G401 (cell line): ENCODE results near the gene ANKRD13B. TPM values are rescaled to one million over a fixed set of nuclear protein-coding genes. Genes with fewer than 3 reads are reported as not detected.

Experiments used
- DNase-seq: peaks from one replicate; pipeline ENCODE4 v3.0.0-alpha.2; 2015; ENCODE audit warnings: low spot score
- in situ Hi-C: cut with HindIII; loops from 2 replicates; pipeline ENCODE4 v1.10.0; 2016; ENCODE audit warnings: low sequenced_read_pairs, mixed read lengths
- total RNA-seq: library from RNA; depleted of rRNA; stranded (reverse); fragments of >200 nt; shearing (Covaris generic); gene quantifications from 2 replicates; pipeline ENCODE4 v1.2.3, GENCODE V29; 2014

The ANKRD13B gene
- total RNA-seq, 1 experiment from 2014 or later: 17.5 TPM

GRCh38 chr17:29567554-29568330 lies 25.2 kb upstream of the ANKRD13B start:
- no peak for DNase-seq
- in situ Hi-C loops: no loop called here

GRCh38 chr17:29568331-29569244 lies 24.3 kb upstream of the ANKRD13B start, which contains the start of gene TP53I13:
Gene TP53I13 (plus strand): TSS chr17:29568701. CDS start chr17:29568759, 58 bp downstream.
- in situ Hi-C loops: no loop called here
- peak; percentile 53 for DNase-seq

GRCh38 chr17:29569245-29569950 lies 23.5 kb upstream of the ANKRD13B start:
- no peak for DNase-seq
- in situ Hi-C loops: no loop called here

- no peak for DNase-seq
- in situ Hi-C loops: no loop called here
Measured at GRCh38 chr17:29570521-29570920, 22.4 kb upstream of the ANKRD13B start.

- no peak for DNase-seq
- in situ Hi-C loops: no loop called here
Measured at GRCh38 chr17:29571486-29571882, 21.4 kb upstream of the ANKRD13B start.

DNA sequence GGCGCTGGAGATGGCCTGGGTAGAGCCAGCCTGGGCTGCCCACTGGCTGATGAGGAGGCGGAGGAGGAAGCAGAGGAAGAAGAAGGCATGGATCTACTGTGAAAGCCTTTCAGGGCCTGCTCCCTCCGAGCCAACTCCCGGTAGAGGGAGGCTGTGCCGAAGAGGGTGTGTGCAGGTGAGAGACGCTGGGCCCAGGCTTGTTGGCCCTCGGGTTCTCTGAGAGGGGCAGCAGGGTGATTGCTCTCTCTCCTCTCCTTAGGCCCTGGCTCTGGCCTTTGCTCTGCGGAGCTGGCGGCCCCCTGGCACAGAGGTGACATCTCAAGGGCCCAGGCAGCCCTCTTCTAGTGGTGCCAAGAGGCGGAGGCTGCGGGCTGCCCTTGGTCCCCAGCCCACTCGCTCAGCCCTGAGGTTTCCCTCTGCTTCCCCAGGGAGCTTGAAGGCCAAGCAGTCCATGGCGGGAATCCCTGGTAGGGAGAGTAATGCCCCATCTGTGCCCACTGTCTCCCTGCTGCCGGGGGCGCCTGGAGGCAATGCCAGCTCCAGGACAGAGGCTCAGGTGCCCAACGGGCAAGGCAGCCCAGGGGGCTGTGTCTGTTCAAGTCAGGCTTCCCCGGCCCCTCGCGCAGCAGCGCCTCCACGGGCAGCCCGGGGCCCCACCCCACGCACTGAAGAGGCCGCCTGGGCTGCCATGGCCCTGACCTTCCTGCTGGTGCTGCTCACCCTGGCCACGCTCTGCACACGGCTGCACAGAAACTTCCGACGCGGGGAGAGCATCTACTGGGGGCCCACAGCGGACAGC lies 20.9 kb upstream of the ANKRD13B start:
- in situ Hi-C loops: no loop called here
- no peak for DNase-seq

GRCh38 chr17:29572691-29573557 lies 20.0 kb upstream of the ANKRD13B start:
- no peak for DNase-seq
- in situ Hi-C loops: no loop called here

- no peak for DNase-seq
- in situ Hi-C loops: no loop called here
Measured at GRCh38 chr17:29573558-29573869, 19.4 kb upstream of the ANKRD13B start.

GRCh38 chr17:29573871-29574731 lies 18.8 kb upstream of the ANKRD13B start:
- no peak for DNase-seq
- in situ Hi-C loops: no loop called here

GRCh38 chr17:29574732-29575510 lies 18.0 kb upstream of the ANKRD13B start:
- DNase-seq: no peak
- in situ Hi-C loops: no loop called here

DNA sequence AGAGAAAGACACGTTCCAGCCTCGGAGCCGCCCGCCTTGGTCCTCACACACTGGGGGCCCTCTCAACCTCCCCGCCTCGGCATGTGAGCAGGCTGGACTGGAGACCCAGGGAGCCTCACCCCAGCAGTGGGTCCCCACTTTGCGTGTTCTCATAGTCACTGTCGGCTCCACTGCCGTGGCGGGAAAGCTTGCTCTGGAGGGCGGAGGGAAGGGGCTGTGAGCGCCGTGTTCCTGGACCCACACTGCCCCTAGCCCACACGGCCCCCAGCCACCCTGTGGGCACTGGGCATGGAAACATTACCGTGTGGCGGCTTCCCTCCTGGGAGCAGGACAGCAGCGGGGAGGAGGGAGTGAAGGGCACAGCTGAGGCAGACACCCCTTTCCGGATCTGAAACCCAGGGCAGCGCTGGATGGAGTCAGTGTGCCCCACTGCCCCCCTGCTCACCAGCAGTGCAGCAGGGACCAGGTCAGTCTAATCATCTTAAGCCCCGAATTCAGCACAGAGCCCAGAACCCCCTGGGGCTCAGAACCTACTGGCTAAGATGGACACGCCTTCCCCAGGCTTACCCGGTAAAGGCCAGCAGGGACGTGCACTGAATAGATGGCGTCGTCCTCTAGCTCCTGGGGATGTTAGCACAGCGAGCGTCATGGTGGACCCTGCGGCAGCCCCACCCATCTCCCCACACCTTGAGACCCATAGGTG lies 17.3 kb upstream of the ANKRD13B start:
- no peak for DNase-seq
- in situ Hi-C loops: no loop called here

DNA sequence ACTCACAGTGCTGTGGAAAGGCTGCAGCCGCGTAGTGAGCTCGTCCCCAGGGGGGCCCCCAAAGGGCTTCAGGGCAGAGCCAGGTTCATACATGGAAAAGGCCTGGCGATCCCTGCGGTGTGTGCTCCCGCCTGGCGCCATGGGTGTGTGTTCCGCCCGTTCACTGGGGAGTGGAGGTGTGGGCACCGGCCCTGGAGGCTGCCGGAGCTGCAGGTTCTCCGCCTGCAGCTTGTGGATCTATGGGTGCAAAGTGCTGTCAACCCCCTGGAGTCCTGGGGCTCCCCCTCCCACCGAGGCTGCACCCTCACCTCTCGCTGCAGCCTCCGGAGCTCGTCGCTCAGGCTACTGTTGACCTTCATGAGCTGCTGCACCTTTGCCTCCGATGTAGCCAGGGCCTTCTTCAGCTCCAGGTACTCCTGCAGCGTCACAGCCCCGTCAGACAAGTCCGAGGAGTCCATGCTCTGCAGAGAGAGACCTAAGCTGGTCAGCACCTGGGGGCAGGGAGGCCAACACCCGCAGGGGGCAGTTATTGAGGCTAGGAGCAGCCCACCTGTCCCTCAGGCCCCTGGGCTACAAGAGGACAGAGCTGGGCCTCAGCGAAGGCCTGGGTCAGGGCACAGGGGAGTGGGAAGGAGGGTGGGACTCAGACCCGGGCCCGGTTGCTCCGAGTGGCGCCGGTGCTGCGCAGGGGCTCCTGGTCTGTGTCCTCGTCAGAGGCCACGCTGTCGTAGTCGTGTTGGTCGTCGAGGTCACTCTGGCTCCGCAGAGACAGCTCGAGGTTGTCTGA lies 16.5 kb upstream of the ANKRD13B start:
- DNase-seq: no peak
- in situ Hi-C loops: no loop called here

DNA sequence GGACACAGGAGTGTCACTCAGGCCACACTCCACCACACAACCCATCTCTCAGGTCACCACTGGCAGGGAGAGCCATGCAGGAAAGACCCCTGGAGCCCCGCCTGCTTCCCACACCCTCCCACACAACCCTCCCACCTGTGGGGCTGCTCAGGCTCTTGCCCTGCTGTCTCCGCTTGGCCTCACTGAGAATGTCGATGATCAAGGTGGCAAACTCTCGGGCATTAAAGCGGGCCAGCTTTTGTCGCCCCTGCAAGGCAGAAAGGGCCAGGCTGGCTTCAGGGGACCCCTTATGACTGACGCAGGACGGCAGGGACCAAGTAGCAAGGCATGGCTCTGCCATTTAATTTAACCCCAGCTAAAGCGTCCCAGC lies 15.9 kb upstream of the ANKRD13B start:
- DNase-seq: no peak
- in situ Hi-C loops: no loop called here

DNA sequence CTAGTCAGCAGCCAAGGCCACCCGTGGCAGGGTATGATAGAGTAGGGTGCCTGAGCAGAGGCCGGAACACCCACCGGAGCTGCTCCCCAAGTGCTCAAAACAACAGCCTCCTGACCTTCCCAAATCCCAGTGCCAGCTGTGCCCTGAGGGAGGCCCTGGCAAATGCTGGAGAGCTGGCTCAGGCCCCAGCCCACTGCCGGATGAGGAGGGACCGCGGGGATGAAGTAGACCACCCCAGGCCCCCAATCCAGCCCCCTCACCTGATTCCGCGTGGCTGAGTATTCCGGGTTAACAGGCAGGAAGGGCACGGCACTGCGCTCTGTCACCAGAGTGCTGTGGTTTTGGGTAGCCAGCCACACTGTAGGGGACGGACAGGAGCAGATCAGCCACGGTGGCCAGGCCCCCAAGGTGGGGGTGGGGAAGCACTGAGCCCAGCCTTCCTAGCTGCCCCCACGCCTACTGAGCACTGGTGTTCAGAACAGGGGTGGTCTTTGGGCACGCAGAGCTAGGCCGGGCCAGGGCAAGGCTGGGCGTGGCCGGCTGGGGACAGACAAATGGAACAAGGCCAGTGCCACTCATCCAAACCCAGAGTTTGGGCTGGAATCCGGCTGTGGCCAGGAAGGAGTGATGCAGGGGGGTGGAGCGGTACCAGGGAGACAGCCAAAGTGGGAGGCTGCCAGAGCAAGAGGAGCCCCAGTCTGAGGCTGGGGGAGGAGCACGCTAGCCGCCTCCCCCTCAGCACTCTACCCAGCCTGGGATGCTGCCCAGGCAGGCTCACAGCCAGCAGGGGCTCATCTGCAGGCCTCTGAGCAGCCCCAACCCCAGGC lies 15.3 kb upstream of the ANKRD13B start:
- in situ Hi-C loops: no loop called here
- DNase-seq: no peak
